Fibroblast of gingiva (primary cell): ENCODE data around the gene ITGA2.
A peak's percentile ranks its signal among the peaks of the same experiment; 100 is the strongest.
"Not testable (repeated sequence)": the region's sequence is repeated elsewhere in the genome, so short reads cannot be mapped to it uniquely, and the experiment has no call there.

Experiments used
- DNase-seq: peaks from one replicate; pipeline ENCODE4 v3.0.0-alpha.2; 2011; ENCODE audit warnings: low read depth

ITGA2 gene

DNA sequence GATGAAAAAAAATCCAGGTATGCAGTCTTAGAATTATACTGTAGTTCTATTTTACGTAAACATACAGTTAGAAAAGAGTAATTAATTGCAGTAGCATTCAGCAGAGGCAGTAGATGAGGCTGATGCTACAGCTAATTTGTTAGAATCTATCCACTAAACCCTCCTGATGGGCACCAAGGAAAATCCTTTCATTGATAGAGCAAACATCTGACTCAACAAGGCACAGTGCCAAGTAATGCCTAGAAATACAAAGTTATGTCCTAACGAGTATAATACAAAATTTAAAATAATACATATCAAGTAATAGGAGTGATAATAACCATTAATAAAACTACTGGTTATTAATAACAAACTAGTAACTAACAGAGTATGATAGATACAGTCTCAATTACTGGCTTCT lies 111.5 kb downstream of the ITGA2 start:
- no peak for DNase-seq

DNA sequence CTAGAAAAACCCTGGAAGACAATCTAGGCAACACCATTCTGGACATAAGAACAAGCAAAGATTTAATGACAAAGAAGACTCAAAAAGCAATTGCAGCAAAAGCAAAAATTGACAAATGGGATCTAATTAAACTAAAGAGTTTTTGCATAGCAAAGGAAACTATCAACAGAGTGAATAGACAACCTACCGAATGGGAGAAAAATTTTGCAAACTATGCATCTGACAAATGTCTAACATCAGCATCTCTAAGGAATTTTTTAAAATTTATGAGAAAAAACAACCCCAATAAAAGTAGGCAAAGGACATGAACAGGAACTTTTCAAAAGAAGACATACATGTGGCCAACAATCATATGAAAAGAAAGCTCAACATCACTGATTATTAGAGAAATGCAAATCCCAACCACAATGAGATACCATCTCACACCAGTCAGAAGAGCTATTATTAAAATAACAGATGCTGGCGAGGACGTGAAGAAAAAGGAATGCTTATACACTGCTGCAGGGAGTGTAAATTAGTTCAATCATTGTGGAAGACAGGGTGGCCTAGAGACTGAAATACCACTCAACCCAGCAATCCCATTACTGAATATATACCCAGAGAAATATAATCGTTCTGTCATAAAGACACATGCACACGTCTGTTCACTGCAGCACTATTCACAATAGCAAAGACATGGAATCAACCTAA lies 116.6 kb downstream of the ITGA2 start:
- DNase-seq = no peak

DNA sequence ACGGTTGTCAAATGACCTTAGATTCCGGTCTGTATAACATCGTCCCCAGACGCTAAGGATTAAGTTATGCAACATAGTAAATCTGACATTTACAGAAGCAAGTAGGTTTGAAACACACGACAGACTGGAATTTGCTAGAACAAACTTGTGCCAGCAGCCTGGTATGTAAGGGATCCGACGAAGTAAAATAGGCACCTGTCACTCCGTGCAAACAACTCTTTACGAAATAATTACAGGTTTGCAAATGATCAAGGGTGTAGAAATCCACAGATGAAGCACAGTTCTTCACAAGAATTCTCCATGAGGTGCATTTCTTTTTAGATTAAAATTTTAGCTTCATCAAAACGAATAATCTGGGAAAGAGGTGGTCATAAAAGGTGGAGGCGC lies 119.9 kb downstream of the ITGA2 start:
- no peak for DNase-seq

DNA sequence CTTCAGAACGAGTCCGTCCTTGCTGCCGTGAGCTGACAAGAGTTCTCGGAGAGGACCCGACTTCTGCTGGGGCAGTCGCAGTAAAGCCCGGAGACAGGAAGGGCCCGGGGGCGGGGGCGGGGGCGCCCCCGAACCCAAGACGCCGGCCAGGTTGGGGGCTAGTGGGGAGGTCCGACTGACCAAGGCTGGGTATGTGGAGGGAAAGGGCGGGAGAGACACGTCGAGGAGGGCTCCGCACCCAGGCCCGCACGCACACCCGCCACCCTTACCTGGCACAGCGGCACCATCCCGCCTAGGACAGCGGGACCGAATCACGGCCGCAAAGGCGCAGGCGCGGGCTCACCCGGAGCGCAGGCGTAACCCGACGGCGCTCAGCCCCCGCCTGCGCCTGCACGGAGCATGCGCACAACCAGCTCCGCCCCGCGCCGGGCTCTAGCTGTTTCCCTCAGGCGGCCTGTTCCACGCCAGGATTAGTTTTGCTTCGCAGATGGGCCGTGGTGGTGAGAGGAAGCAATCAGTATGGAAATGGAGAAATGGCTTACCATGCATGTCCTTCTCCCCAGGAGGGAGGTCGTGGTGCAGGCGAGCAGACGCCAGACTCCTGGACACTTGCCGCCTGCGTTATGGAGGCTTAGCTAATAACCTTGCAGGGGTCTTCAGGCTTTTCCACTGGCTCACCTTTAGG lies 120.4 kb downstream of the ITGA2 start, which contains the start of gene MOCS2:
Gene MOCS2 (minus strand): TSS at position 315 of the 685 bp plus-strand sequence. CDS start 2,583 bp downstream, outside the sequence.
- peak; percentile 86 for DNase-seq

DNA sequence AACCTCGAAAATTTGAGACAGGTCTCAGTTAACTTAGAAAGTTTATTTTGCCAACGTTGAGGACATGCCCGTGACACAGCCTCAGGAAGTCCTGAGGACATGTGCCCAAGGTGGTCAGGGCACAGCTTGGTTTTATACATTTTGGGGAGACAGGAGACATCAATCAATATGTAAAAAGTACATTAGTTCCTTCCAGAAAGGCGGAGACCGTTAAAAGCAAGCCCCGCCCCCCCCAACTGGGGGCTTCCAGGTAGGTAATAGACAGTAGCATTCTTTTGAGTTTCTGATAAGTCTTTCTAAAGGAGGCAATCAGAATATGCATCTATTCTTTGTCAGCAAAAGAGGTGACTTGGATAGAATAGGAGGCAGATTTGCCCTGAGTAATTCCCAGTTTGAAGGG lies 121.0 kb downstream of the ITGA2 start:
- DNase-seq = no peak

DNA sequence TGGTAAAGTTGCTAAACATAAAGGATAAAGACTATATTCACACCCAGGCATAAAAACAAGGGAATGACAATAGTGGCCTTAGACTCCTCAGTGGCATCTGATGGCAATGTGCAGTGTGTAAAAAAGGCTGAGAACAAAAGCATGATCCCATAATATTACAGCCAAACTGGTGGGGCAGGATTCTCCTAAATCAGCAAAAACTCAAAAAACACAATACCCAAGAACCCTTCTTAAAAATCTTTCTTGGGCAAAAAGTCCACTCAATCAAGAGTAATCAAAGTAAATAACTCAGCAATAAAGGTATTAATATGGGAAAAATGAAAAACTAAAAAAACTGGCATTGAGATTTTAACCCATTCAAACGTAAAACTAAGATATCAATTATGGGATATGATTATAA lies 122.0 kb downstream of the ITGA2 start:
- no peak for DNase-seq

DNA sequence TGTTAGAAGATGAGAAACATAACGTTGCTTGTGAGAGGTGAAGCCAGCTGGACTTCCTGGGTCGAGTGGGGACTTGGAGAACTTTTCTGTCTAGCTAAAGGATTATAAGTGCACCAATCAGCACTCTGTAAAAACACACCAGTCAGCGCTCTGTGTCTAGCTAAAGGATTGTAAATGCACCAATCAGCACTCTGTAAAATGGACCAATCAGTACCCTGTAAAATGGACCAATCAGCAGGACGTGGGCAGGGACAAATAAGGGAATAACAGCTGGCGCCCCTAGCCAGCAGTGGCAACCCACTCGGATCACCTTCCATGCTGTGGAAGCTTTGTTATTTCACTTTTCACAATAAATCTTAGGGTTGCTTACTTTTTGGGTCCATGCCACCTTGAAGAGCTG lies 123.2 kb downstream of the ITGA2 start:
- DNase-seq = not testable (repeated sequence)

DNA sequence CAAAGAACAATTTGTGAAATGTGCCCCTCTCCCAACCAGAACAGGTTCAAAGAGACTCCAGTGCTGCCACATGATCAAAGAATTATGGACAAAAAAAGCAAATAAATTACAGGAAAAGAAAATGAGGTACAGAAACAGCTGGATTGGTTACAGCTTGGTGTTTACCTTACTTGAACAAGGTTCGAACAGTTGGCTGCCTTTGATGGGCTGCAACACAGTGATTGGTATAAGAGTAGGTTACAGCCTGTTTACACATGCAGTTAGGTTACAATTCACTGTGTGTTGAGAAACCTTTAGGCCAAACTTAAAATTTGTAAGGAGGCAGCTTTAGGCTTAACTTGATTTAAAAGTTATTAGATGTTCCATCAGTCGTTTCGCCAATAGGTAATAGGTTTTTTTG lies 123.8 kb downstream of the ITGA2 start:
- DNase-seq = no peak

DNA sequence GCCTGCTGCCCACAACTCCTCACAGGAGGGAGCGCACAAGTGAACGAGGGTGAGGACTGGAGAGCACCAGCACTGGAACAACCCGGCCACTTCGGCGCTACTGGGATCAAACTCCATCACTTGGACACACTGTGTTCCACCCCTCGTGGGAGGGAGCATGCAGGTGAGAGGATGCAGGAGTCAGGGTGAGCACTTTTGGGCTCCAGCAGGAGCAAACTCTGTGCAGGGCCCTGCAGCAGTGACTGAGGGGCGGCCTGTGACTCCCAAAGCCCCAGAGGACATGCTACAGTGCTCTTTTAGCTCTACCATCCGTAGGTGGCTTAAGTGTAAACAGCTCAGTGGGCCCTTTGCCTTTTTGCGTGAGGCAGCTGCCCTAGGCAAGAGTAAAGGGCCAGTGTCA lies 124.8 kb downstream of the ITGA2 start:
- DNase-seq = no peak

DNA sequence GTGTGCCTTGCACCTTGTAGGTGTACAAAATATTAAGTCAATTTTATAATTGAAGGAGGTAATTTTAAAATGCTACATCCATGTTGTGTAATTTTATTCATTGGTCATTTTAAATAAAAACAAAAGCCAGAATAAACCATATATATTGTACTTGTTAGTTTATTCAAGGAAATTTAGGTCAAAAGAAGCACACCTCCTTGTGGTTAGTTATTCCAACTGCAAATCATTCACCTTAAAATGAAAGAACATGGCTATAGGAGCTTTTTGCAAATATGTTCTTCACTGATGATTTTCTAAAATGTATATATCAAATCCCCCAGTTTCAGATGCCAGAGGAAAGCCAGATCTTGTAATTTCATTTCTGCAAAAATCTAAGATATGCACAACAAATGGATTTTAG lies 125.8 kb downstream of the ITGA2 start:
- no peak for DNase-seq

DNA sequence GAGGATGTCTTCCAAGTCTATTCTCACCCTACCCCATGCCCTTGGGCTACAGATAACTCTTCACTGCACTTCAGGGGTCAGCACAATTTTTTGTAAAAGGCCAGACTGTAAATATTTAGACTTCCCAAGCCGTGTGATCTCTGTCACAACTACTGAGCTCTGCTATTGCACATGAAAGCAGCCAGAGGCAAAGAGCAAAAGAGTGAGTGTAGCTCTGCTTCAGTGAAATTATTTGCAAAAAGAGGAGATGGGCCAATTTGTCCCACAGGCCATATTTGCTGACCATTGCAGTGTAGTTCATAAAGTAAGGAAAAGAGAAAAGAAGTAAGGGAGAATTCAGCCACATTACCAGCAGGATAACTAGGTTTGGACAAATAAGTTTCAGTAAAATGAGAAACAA lies 127.4 kb downstream of the ITGA2 start:
- no peak for DNase-seq

DNA sequence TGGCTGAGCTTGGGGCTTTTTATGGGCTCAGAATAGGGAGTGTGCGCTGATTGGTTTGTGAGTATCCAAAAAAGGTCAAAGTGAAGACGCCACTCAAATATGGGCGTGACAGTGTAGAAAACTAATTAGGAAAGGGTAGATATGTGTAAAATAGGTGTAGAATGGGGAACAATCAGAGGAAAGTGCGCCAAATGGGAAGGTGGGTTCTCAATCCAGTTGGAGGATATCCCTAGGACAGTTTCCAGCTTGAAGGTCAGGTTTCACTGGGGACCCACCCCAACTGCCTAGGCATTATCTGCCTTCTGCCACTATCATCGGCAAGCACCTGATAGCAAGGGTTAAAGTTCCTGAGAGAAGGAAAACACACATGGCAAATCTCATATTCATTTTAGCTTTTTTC lies 129.7 kb downstream of the ITGA2 start:
- no peak for DNase-seq

DNA sequence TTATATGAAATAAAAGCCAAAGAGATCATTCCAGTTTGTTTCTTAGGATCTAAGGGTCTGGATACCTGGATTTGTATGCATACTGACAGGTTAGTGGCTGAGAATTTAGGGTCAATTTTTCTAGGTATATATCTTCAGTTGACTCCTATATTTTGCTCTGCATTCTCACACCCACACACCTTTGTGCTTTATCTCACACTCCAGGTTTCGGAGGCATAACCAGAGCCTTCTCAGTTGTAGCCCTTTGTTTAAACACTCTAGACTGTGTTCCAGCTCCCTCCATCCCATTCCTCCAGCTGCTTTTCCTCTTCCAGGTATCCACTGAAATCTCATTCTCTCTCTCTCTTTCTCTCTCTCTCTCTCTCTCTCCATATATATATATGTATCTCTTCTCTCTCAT lies 131.0 kb downstream of the ITGA2 start:
- no peak for DNase-seq

DNA sequence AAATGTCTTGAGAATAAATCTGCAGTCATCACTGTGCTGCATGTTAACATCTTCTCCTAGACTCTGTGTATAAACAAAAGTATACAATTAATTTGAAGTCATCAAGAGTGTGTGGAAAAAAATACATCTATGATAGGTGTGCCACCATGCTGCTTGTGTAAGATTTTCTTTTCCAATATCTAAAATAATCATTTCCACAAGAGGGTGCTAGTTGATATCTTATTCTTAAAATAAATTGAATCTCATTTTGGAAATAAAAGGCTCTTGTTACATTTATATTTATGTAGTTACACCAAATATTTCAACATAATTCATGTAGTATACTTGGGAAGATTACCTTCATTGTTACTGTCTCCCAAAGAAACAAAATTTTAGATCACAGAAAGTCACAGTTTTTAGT lies 134.6 kb downstream of the ITGA2 start:
- DNase-seq = peak; percentile 17

DNA sequence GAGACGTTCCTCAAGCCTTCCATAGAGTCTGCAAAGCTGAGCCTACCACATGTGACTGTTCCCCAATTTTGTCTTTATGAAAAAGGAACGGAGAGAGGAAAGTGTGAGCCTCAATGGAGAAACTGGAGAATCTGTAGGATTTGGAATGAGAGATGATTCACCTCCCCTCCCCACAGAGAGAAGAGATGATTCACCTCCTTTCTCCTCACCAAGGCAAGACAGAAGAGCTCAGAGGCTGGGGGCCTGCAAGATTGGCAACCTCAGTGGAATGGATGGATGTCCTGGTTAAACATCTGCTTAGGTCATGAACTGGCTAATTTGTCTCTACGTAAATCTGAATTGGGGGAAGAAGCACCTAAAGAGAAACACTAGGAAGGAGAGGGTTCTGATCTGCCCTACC lies 137.4 kb downstream of the ITGA2 start:
- DNase-seq = no peak

DNA sequence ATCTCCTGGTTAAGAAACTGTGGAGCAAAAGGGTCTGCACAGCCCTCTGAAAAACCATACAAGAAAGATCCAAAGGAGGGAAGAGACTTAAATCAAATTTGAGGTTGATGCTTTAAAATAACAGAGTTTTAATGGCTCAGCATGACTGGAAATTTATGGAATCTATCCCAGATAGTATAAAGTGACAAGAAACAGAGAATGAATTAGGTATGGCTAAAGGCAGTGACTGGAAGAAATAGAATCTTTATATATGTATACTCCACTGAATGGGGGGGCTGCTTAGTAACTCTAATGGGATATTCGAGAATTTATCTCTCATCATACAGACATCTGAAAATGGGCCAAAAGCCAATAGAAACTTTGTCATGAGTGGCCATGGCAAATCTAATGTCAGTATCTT lies 138.0 kb downstream of the ITGA2 start:
- DNase-seq = no peak

DNA sequence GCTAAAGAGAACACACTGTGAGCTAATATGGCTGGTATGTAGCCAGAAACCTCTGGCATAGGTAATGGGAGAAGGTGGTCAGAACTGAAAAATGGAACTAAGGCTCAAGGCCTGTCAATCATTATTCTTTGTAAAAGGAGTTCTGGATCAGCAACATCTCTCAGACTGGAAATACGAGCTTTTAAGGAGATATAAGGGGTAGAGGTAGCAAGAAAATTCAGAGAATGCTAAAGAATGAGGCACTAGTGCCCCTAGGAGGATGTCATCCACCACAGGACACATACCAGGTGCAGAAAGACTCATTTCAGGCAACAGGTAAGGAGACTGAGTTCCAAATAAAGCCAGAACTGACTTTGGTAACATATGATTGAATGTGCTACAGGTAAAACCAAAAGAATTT lies 139.3 kb downstream of the ITGA2 start:
- DNase-seq = no peak

DNA sequence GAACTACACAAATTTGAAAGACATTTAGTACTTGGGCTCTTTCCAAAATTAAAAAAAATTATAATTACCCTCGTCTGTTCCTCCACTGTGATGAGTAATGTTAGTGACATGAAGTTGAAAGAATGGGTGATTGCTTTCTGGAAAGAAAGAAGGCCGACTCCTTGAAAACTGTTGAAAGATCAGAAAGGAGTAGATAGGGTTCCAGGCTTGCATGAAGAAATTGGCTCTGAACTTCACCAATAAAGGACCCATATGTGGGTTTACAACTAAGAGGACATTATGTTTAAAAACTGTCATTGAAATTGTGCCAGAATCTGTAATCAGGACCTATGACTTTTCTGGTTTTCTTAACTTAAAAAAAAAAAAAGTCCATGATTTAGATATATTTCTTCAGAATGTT lies 141.1 kb downstream of the ITGA2 start:
- DNase-seq = peak; percentile 61

DNA sequence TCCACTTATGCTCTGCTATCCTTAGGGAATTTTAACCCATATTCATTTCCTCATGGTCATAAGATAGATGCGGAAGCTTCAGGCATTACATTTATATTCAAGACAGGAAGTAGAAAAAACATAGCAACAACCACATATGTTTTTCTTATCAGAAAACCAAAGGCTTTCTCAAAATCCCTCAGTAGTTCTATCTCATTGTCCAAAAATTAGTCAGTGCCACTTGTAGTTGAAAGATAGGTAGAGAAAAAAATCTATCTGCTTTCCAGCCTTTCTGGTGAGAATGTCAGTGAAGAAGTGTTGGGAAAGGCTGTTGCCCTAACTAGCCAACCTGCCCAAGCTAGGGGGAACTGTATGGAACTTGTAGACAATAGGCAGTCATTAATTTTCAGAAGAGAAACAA lies 143.9 kb downstream of the ITGA2 start:
- no peak for DNase-seq
